GM15510 (cell line): ENCODE results near the gene MED27.

Source experiments
- POLR2A ChIP-seq: IDR thresholded peaks from 3 replicates; pipeline ENCODE4 v1.6.1; 2011; ENCODE audit warnings: borderline replicate concordance; ENCODE audit not compliant: insufficient read length; ENCODE audit errors: extremely low read depth

Gene MED27

DNA sequence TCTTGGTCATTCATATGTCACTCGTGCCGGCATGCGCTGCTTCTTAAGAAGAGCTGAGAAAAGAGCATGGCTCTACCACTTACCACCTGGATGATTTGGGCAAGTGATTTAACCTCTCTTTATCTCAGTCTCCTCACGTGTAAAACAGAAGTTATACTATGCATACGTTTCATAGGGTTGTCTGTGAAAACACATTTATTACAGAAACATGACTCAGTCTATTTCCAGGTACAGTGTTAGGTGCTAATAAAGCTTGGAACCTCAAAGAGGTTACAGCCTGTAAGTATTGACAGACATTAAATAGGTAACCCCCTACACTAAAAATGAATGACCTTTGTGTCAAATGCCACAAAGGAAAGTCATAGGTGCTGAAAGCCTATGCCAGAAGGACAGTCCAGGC, 43.1 kb downstream of the MED27 start:
- no peak for TF ChIP-seq POLR2A

DNA sequence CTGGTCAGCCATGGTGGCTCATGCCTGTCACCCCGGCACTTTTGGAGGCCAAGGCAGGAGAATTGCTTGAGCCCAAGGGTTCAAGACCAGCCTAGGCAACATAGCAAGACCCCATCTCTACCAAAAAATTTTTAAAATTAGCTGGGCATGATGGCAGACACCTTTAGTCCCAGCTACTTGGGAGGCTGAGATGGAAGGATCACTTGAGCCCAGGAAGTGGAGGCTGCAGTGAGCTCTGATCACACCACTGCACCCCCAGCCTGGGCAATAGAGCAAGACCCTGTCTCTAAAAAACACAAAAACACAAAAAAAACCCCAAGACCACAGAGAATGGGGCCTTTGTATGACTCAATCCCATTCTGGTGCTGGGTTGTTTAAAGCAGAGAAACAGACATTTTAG, 44.0 kb downstream of the MED27 start:
- TF ChIP-seq POLR2A, result no peak

DNA sequence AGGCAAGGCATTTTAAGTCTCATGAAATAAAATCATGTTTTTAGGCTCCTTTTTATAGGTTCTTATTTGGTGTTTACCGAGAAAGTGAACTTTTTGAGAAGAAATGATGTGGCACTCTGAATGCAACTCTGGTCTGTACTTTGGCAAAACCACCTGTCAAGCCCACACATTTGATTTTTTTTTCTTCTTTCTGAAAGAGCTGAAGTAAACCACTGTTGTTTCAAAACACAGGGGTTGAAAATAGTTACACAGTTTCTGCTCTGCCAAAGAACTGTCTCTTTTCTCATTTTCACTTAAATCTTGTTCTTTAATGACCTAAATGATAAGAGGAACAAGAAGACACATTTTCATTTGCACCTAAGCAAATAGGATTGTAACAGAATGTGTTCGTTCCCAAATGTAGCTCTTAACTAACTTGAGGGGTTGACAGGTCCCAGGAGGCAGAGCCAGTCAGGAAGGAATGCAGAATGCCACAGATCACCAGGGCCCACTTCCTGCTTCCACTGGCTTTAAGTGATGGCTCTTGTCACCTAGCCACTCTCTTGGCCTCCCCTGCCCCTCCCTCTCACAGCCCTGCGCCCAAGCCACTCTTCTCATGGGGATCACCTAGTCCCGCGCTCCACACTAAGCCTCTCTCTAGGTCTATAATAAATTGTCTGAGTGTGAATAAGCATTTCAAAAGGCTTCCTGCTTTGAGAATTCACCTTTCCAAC, 47.3 kb downstream of the MED27 start:
- no peak for TF ChIP-seq POLR2A

DNA sequence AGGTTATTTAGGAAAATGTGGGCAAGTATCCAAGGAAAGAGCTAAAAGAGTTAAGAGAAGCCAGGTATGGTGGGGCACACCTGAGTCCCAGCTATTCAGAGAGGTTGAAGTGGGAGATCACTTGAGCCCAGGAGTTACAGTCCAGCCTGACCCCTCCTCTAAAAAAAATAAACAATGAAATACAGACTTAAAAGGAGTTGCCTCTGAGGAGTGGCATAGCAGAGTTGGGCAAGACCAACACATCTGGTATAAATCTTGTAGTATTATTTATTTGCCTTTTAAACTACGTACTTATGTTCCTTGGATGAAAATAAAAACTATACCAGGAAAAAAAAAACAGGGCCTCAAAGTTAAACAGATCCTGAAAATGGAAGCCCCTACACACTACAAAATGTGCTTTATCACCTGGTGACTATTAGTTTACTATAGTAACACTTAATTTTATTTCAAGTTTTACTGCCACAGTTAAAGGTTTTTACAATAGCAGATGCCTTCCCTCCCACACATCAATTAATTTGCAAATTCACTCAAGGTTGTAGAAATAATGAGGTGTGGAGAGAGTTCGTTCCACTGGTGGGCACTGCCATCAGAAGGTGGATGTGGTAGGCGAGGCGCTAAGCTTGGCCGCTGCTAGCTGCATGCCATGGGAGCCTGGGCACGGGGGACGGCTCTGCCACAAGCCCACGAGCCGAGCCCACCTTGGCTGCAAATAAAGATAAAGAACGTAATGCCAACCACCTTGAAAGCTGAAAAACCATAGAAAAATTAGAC, 48.0 kb downstream of the MED27 start:
- no peak for TF ChIP-seq POLR2A

DNA sequence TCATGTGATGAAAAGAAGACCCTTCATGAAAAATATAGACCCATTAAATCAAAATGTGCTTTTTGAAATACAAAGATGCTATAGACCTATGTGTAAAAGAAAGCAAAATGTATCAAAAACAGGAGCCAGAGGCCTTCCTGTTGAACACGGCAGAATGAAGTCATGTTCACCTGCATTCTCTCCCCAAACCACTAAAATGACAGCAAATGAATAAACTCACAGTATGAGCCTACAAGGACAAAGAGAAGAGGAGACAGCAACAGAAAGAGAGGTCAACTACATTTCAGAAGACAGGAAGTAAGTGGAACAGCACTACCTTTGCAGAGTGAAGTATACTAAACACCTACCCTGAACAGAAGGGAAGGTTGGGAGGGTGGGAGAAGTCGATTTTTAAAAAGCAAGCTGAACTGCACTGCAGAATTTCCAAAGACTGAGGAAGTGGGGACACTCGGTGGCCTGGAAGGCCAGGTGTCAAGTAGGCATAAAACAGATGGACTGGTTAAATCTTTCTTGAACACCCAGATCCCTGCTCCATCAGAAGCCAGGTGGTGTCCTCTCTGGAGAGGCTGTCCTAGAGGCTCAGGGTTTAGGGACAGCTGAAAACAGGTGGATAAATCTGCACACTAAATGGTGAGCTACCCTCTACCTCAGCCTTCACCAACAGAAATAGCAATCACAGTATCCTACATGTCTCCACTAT, 48.9 kb downstream of the MED27 start:
- no peak for TF ChIP-seq POLR2A

DNA sequence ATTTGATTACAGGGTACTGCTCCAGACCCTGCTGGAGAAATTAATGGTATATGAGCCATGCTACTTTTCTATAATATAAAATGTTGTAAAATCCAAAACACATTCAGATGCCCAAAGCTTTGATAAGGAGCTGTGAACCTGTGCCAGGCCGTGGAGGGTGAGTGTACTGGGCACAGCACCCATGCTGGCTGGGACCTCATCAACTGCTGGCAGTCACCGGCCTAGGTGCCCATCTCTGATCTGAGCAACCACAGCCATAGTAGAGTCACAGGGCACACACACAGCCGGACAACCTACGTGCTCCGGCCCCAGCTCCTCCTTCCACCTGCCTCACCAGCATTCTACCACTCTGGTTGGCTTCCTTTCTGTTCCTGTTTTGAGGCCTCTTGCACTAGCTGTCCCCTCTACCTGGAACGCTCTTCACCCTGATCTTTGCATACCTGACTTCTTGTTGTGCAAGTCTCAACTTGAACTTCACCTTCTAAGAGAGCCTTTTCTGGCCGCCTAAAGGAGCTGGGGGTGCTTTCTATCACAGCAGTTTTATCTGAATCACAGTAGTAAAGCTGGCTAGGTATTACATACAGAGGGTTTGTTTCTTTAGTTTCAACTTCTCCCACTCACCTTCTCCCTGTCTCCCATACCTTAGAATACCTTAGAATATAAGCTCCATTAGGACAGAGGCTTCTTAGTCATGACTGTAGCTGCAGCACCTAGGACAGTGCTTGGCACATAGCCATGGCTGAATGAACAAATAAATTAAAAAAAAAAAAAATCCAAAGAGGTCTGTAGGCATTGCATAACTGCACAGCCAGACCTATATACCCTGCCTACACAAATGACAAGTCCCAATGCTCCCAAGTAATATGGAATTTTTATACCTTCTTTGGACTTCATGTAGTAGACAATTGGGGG, 51.7 kb downstream of the MED27 start:
- no peak for TF ChIP-seq POLR2A

DNA sequence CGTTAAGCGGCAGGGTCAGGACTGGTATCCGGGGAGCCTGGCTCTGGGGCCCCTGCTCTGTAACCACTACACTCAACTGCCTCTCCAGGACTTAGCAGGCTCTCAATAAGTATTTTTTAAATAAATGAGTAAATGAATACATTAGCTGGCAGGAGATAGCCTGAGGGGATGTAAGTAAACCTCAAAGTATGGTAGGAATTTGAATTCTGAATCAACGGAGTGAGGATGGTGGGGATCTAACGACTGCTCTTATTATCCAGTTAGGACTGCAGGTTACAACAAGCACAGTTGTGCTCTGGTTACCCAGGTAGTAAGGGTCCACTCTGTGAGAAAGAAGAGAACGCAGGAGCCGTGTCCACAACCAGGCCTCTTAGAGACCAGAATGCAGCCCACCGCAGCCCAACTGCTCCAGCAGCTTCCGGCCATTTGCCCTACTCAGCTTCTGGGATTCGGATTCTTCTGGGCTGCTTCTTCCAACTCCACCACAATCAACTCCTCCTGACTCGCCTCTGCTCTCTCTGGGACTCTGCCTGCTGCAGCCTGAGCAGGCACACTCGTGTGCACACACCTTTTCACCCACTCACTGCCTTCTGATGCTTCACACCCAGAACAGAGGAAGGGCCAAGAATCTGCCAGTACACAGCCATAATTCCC, 52.6 kb downstream of the MED27 start:
- no peak for TF ChIP-seq POLR2A

DNA sequence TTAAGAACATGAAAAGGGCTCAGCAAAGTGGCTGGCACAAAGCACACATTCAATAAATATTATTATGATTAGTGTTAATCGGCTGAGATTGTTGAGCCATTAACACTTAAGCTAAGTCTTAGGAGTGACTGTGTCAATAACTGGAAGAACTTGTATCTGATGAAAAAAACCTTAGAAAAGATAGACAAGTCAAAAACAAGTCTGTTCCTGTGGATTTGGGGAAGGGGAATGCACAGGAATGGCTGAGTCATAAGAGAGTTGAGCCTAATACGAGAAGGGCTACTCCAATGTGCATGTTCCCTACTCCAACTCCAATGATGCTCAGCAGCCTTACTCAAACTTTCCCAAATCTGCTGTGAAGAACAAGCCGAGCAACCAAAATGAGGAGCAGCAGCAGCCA, 53.9 kb downstream of the MED27 start:
- TF ChIP-seq POLR2A, result no peak

DNA sequence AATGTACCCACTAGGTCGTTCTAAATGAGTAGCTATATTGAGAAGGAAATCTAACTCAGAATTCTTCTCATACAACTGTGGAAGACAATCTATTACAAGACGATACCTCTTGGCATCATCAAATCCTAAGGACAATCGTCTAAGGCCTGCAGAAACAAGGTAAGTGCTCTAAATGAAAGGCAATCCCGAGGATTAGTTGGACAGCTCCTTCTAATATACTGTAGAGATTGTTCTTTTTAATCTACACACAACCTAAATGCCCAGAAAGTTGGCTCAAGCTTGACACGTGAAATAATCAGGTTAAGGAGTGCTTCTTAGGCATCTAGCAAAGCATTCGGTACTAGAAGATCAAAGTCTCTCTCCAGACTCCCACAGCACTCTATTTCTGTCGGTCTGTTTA, 55.1 kb downstream of the MED27 start:
- no peak for TF ChIP-seq POLR2A

DNA sequence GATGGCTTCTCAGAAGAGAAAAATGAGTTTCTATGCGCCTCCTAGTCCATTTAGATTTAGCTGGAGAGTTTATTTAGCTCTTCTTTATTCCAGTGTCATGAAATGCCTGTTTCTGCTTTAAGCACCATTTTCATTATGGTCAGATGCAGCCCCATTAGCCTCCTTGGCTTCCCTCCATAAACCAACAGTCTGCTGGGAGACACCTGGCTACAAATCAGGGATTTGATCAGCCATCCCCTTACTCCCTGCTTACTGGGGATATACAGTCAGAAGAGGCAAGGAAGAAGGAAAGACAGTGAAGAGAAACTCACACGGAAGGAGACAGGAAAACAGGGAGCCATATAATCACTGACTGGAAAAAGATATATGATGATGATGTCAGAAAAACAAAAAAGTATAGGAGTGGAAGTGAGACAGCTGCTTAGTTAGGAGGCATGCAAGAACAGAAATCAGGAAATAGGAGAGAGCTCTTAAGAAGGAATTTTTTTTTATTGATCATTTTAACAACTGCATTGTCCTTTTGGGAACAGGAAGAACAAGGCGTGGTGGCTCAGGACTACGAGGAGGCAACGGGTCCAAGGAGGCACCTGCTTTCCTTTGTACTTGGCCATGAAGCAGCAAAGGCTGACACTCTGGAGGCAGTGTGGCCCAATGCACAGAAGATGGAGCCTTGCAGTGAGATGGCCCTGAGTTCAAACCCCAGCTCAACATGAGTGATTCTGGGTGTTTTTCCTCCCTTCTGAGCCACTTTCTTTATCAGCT, 56.1 kb downstream of the MED27 start:
- TF ChIP-seq POLR2A, result no peak

DNA sequence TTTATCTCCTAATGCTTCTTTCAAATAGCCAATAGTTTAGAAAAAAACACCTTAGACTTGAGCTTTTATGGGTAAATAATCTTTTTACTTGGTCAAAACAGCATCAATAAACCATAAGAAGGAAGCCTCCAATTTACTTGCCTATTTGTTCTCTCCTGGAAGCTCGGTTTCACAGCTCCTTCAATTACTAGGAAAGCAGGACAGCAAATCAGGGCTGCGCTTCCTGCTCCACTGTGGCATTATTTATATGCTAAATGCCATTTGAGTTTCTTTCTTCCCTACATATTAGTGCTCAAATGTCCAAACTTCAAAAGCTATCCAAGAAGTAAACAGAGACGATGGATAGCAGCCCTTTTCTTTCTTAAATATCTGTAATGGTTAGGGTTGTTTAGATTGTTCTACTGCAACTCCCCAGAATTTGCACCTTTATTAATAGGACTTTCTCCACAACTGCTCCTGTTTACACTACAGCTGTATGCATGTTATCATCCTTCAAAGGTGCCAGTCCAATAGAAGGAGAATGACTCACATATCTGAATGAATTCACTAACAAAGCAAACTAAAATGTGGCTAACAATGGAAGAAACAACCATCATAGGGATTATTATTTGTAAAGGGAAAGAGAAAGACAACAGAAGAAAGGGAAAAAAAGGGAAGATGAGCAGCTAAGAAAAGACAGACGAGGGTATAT, 58.7 kb downstream of the MED27 start:
- no peak for TF ChIP-seq POLR2A

DNA sequence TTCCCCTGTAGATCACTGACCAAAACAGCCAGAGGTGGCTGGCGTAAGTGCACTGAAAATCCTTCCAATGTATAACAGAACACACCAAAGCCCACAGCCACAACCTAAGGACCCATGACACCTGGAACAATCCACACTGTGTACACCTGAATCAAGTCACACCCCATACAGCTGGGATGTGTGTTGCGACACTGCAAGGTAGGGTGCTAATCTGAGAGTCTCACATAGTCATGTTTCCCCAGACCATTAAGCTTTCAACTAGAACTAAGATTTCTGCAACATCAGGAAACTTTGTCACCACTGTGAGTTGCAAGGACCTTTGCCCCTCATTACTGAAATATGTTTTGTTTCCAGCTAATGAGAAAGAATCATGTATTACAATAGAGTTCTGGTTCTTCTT, 59.4 kb downstream of the MED27 start:
- no peak for TF ChIP-seq POLR2A

DNA sequence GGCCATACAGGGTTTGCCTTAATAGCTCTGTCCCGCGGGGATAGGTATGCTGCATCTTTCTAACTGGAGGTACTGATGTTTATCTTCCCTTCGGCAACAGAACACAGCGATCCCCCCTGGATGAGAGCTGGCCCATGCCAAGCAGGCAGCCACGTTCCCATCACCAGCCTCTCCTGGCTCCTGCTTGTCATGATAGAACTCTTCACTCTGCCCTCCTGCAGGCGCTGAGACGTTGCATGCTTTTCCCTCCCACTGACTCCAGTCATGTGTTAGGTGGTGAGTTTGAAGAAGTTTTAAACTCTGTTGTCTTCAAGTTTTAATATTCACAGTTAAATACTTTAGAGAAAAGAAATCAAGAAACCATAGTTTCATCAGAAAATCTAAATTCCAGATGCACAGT, 60.0 kb downstream of the MED27 start:
- TF ChIP-seq POLR2A, result no peak
